NCI-H1694 treated with DMSO at 0.1 percent for 48 hours (cell line): ENCODE results near the gene PRL.

ENCODE experiments used
- DNase-seq: peaks from one replicate; lab custom pipeline; 2025; lab: John Stamatoyannopoulos, UW

The PRL gene

DNA sequence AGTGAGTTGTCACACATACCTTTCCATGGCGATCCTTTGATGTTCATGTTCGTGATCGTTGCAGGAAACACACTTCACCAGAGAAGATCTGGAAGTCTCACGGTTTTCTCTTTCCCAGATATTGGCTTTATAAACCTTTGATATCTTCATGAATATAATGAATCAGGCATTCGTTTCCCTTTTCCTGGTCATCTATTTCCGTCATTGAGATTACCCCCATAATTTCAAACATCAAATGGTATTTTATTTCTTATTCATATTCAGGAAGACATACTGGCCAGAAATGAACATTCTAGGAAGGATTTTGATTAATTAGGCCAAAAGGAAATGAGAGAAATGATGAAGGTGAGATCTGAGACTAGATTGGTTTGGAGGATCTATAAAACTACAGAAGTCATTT lies at the start of gene PRL:
Gene PRL (minus strand): TSS at position 101 of the 400 bp plus-strand sequence. CDS start 54 bp downstream, at position 47.
- no peak for DNase-seq

DNA sequence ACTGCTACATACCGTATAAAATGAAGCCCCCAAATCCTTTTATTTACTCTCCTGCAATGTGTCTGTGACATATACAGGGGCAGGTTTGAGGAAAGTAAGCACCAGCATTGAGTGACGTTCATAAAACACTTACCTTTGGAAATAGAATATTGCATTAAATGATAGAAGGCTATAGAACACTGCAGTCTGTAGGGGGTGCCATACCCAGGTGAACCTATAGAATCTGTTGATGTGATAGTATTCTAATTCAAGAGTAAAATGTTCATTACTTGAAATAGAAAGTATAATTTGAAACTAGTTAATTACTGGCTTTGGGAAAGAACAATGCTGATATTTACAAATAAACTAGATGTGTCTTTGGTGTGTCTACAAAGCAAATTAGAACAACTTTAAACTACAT lies 47.0 kb upstream of the PRL start:
- DNase-seq, result no peak

DNA sequence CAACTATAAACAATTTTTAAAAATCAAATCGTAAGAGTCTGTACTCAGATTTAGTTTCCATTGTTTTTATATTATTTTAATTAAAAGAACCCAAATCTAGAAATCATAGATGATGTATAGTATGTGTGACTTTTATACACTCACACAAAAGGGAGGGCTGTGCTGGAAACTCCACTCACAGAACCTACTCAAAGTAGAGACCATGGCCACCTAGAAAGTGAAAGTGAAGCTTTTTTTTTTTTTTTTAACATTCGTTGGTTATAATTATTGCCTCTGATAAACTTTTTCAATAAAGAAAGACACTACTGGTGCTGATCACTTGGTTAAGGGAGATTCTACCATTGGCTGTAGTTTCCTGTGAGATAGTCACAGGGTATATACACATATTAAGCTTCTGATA lies 37.9 kb upstream of the PRL start:
- no peak for DNase-seq

DNA sequence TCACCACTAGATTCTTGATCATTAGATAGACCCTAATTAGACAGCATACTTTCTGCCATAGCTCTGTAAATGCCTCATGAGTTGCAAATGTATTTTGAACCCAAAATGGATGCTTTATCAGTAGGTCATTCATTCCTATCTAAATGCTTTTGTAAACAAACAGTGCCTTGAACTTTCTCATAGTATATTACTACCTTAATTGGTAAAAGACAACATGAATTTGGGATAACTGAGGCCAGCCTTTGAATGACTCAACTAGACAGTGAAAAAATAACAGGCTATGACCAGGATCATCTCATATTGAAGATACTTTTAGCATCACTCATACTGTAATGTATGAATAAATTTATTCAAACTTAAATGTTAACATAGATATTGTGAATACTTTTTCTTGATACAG lies 37.0 kb upstream of the PRL start:
- no peak for DNase-seq

DNA sequence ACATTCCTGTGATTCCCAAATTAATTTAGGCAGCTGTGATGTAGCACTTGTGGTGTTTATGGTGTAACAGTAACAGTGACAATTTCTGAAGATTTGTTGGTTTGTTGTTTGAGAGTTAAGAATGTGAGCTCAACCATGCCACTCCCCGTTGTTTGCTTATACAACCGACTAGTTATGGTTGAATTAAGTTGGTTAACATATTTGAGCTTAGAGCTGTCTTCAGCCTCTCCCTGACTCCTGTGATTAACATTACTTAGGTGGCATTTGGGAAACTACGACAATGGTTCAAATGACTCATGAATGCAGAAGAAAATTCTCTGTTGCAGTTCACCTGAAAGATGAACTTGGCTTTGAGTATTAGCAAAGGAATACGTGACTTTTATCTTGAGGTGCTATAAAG lies 35.9 kb upstream of the PRL start:
- DNase-seq, result no peak

DNA sequence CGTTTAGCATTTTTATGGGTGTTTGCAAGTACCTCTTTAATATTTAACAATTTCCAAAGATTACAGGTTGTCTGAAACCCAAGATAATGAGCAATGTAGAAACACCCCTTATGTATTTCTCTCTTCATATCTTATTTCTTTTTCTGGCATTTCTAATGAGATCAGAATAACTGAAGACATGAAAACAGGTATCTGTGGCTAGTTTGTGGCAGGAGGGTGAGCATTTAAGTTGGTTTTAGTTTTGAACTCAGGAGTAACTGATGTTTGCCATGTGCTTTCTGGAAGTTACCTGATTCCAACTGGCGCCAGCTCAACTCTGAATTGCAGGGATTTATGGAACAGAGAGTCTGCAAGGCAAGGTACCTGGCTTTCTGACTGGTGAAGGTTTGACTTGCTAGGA lies 35.4 kb upstream of the PRL start:
- DNase-seq, result no peak

GRCh38 chr6:22330941-22331340 lies 34.1 kb upstream of the PRL start:
- DNase-seq, result no peak

DNA sequence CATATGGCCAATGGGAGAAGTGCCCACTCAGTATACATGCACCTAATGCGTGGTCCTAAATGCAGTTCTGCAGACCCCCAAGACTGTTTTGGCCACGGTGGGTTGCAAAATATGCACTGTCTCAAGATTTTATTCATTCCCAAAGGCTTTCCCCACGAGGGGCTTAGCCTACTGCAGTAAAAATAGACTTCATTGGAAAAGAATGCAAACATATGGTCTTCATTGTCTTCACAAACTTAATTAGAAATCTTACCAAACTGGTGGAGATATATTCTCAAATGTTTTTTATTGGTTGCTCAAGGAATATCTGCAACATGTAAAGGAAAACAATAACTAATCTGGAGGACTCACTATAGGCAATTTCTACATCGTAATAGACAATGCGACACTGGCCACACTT lies 31.6 kb upstream of the PRL start:
- no peak for DNase-seq

- DNase-seq, result no peak
Observed at GRCh38 chr6:22327881-22328280, 31.0 kb upstream of the PRL start.

GRCh38 chr6:22326500-22326899 lies 29.7 kb upstream of the PRL start:
- no peak for DNase-seq

DNA sequence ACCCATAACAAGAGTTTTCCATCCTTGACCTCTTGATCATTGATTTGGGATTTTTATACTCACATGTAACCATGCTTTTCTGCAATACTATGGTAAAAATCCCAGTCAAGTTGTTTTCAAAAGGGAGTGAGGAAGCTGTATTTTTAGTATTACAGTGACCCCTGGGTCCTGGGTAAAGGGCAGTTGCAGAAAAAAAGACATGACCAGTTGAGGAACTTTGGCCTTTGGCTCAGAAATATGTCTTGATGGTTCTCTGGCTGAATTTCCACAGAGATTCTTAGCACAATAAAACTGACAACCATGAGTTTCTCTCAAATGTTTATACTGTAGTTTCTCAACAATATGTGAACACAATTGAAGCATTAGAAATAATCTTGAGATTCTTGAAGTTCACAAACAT lies 28.6 kb upstream of the PRL start:
- no peak for DNase-seq

GRCh38 chr6:22323848-22324247 lies 27.0 kb upstream of the PRL start:
- no peak for DNase-seq

- no peak for DNase-seq
Observed at GRCh38 chr6:22322103-22323030, 25.5 kb upstream of the PRL start.

GRCh38 chr6:22320750-22321149 lies 23.9 kb upstream of the PRL start:
- no peak for DNase-seq

DNA sequence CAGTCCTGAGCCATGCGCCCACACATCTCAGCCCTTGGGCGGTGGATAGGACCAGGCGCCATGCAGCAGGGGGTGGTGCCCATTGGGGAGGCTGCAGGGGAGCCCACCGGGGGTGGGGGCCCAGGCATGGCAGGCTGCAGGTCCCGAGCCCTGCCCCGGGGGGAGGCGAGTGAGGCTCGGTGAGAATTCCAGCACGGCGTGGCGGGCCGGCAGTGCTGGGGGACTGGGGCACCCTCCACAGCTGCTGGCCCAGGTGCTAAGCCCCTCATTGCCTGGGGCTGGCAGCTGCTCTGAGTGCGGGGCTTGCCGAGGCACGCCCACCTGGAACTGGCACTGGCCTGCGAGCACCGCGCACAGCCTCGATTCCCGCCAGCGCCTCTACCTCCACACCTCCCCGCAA lies 21.6 kb upstream of the PRL start:
- DNase-seq, result no peak

DNA sequence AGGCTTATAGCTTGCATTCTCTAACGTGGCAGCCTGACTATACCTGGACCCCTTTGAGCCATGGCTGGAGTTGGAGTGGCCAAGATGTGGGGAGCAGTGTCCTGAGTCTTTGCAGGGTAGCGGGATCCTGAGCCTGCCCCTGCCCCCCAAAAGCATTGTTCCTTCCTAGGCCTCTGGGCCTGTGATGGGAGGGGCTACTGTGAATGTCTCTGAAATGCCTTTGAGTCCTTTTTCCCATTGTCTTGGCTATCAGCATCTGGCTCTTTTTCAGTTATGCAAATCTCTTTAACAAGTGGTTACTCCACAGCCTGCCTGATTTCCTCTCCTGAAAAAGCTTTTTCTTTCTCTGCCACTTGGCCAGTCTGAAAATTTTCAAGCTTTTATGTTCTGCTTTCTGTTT lies 17.0 kb upstream of the PRL start:
- DNase-seq, result no peak

- no peak for DNase-seq
Observed at GRCh38 chr6:22308939-22309338, 12.1 kb upstream of the PRL start.

DNA sequence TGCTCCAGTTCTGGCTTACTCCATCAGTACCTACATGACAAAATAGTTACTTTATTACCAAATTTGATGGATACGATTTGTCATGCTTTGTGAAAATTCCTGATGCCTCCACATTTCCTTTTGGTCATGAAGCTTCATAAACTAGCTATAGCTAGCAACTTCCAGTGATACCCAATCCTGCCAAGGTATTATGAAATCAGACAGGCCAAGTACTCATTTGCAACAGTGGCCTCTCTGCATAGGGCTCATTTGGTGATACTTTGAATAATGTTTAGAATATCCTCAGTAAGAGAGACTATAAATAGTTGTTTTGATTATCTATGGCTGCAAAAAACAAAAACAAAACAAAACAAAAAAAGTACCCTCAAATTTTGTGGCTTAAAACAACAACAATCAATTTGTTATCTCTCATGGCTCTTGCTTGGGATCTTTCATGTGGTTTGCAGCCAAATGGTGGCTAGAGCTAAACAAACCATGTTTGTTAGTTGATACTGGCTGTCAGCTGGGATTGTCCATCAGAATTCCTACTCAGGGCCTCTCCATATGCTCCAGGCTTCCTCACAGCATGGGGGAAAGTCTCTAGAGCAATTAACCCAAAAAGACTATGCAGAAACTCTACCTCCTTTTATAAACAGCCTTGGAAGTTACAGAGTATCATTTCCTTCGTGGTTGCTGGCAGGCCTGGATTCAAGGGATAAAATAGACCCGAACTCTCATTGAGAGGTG lies 10.1 kb upstream of the PRL start:
- DNase-seq, result no peak

DNA sequence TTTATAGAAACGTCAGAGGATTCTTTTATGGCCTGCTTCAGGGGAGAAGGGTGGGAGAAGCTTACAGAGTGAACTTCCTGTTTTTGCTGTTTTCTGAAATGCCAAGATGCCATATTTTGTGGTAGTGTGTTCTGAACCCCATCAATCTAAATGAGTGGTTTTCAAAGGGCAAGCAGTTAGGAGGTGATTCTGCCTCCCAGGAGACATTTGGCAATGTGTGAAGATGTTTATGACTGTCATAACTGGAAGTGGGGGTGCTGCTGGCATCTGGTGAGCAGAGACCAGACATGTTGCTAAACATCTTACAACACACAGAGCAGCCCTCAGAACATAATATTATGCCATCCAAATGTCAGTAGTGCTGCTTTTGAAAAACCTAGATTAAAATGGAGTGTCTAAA lies 6.0 kb upstream of the PRL start:
- DNase-seq, result no peak

DNA sequence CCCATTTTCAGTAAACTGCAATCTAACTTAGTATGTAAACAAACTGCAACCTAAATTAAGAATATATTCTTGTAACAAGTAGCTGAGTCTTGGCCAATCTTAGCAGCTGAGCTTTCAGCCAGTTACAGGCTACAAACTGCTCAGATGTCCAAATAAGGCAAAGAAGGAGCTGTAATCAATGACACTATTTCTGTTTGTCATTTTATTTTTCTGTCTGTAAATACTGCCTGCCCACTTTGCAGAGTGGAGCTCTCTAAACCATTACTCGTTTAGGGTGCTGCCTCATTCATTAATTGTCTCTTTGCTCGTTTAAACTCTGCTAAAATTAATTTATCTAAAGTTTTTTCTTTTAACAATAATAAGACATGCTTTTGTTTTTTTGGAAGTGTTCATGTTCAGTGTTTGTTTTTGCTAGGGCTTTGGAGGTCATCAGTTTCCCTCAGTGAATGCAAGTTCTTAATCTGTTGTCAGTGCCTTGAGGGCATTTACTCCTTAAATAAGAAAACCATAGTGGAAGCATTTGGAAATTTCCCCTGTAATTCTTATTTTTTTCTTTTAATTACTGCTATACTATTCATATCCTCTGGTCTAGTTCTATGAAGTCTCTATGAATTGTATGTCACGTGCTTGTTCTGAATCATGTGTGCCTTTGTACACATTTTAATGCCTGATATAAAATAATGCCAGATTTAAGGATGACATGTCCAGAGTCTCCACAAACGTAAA lies 3.6 kb upstream of the PRL start:
- no peak for DNase-seq

- no peak for DNase-seq
Observed at GRCh38 chr6:22298475-22298890, 1.6 kb upstream of the PRL start.

GRCh38 chr6:22296067-22296466 lies 769 bp downstream of the PRL start:
- no peak for DNase-seq

- peak; percentile 55 for DNase-seq
Observed at GRCh38 chr6:22295145-22295544, 1.7 kb downstream of the PRL start.
